HUES6 (cell line): ENCODE measurements around the gene GATD1.

Experiments
- H3K27ac ChIP-seq: 2 replicates; pipeline ENCODE4 v1.7.0; 2013; ENCODE audit warnings: low read depth, mild to moderate bottlenecking, low read length, inconsistent platforms
- H3K27me3 ChIP-seq: 2 replicates; pipeline ENCODE4 v1.6.1; 2013; ENCODE audit warnings: low read length; ENCODE audit not compliant: control insufficient read depth, insufficient read depth
- H3K36me3 ChIP-seq: 2 replicates; pipeline ENCODE4 v1.6.1; 2013; ENCODE audit warnings: low read length; ENCODE audit not compliant: control insufficient read depth, insufficient read depth
- H3K4me1 ChIP-seq: 2 replicates; pipeline ENCODE4 v1.6.1; 2013; ENCODE audit warnings: low read length; ENCODE audit not compliant: control insufficient read depth, insufficient read depth
- H3K4me3 ChIP-seq: 2 replicates; pipeline ENCODE4 v1.5.1; 2013; ENCODE audit warnings: low read depth, low read length
- H3K9ac ChIP-seq: one replicate; pipeline ENCODE4 v1.6.1; 2013; ENCODE audit warnings: mild to moderate bottlenecking, low read length
- H3K9me3 ChIP-seq: 2 replicates; pipeline ENCODE4 v1.6.1; 2013; ENCODE audit warnings: low read depth, low read length; ENCODE audit not compliant: control insufficient read depth, insufficient read depth

The GATD1 gene

GRCh38 chr11:794013-794765 lies 16.9 kb upstream of the GATD1 start:
- Histone ChIP-seq H3K27ac (no peak overlapping the region), H3K9ac (no peak overlapping the region), H3K9me3 (no peaks in the 10 kb centered on the region), H3K4me3 (no peak overlapping the region), H3K27me3 (peaks cover 4% of the 10 kb centered on the region; the same call in 1 of the 2 replicates), H3K36me3 (peaks cover 17% of the 10 kb centered on the region), H3K4me1 (peaks cover 28% of the 10 kb centered on the region)

GRCh38 chr11:793556-793955 lies 16.3 kb upstream of the GATD1 start:
- H3K4me3 ChIP-seq: no peak overlapping the region
- no peaks in the 10 kb centered on the region for H3K9me3 ChIP-seq
- peaks cover 4% of the 10 kb centered on the region; the same call in 1 of the 2 replicates for H3K27me3 ChIP-seq
- no peak overlapping the region for H3K9ac ChIP-seq
- peaks cover 12% of the 10 kb centered on the region; the same call in 1 of the 2 replicates for H3K36me3 ChIP-seq
- peaks cover 28% of the 10 kb centered on the region for H3K4me1 ChIP-seq
- H3K27ac ChIP-seq: no peak overlapping the region

GRCh38 chr11:792873-793272 lies 15.6 kb upstream of the GATD1 start:
- H3K36me3 ChIP-seq: peaks cover 12% of the 10 kb centered on the region; the same call in 1 of the 2 replicates
- H3K4me1 ChIP-seq: peaks cover 28% of the 10 kb centered on the region
- H3K9ac ChIP-seq: no peak overlapping the region
- peaks cover 4% of the 10 kb centered on the region; the same call in 1 of the 2 replicates for H3K27me3 ChIP-seq
- no peak overlapping the region for H3K4me3 ChIP-seq
- H3K27ac ChIP-seq: no peak overlapping the region
- no peaks in the 10 kb centered on the region for H3K9me3 ChIP-seq

GRCh38 chr11:792535-792821 lies 15.2 kb upstream of the GATD1 start:
- no peak overlapping the region for H3K9ac ChIP-seq
- no peaks in the 10 kb centered on the region for H3K9me3 ChIP-seq
- H3K27me3 ChIP-seq: peaks cover 4% of the 10 kb centered on the region; the same call in 1 of the 2 replicates
- H3K4me3 ChIP-seq: no peak overlapping the region
- peaks cover 28% of the 10 kb centered on the region for H3K4me1 ChIP-seq
- H3K27ac ChIP-seq: no peak overlapping the region
- H3K36me3 ChIP-seq: peaks cover 12% of the 10 kb centered on the region; the same call in 1 of the 2 replicates

GRCh38 chr11:791658-792534 lies 14.6 kb upstream of the GATD1 start:
- Histone ChIP-seq H3K27ac (no peak overlapping the region), H3K36me3 (peaks cover 12% of the 10 kb centered on the region; the same call in 1 of the 2 replicates), H3K27me3 (peaks cover 4% of the 10 kb centered on the region; the same call in 1 of the 2 replicates), H3K4me3 (no peak overlapping the region), H3K9ac (no peak overlapping the region), H3K4me1 (peaks cover 26% of the 10 kb centered on the region), H3K9me3 (no peaks in the 10 kb centered on the region)

- Histone ChIP-seq H3K4me1 (peaks cover 18% of the 10 kb centered on the region), H3K4me3 (peak overlapping the region; percentile 27; the same call in 1 of the 2 replicates), H3K9me3 (no peaks in the 10 kb centered on the region), H3K27me3 (peaks cover 4% of the 10 kb centered on the region; the same call in 1 of the 2 replicates), H3K9ac (no peak overlapping the region), H3K27ac (no peak overlapping the region), H3K36me3 (peaks cover 12% of the 10 kb centered on the region; the same call in 1 of the 2 replicates)
These were observed 13.7 kb upstream of the GATD1 start for GRCh38 chr11:790721-791564.

- H3K4me1 ChIP-seq: peaks cover 9% of the 10 kb centered on the region
- H3K4me3 ChIP-seq: peak within 1 kb of the TSS; percentile 27; the same call in 1 of the 2 replicates
- no peak within 1 kb of the TSS for H3K9ac ChIP-seq
- peaks cover 12% of the 10 kb centered on the region; the same call in 1 of the 2 replicates for H3K36me3 ChIP-seq
- no peaks in the 10 kb centered on the region for H3K9me3 ChIP-seq
- H3K27ac ChIP-seq: no peak within 1 kb of the TSS
- H3K27me3 ChIP-seq: peaks cover 4% of the 10 kb centered on the region; the same call in 1 of the 2 replicates
These were observed 12.7 kb upstream of the GATD1 start, which contains the start of gene CEND1 for GRCh38 chr11:789943-790342. TSS of gene CEND1 (minus strand) at chr11:790090. CDS start at chr11:788576, 1,514 bp downstream.

GRCh38 chr11:788953-789940 lies 12.0 kb upstream of the GATD1 start:
- H3K4me1 ChIP-seq: peaks cover 9% of the 10 kb centered on the region
- H3K9ac ChIP-seq: no peak overlapping the region
- no peak overlapping the region for H3K4me3 ChIP-seq
- H3K27me3 ChIP-seq: peaks cover 4% of the 10 kb centered on the region; the same call in 1 of the 2 replicates
- peaks cover 7% of the 10 kb centered on the region; the same call in 1 of the 2 replicates for H3K36me3 ChIP-seq
- no peak overlapping the region for H3K27ac ChIP-seq
- no peaks in the 10 kb centered on the region for H3K9me3 ChIP-seq

- H3K4me1 ChIP-seq: peaks cover 15% of the 10 kb centered on the region
- H3K27me3 ChIP-seq: peaks cover 4% of the 10 kb centered on the region; the same call in 1 of the 2 replicates
- H3K9ac ChIP-seq: no peak overlapping the region
- no peak overlapping the region for H3K4me3 ChIP-seq
- H3K27ac ChIP-seq: no peak overlapping the region
- no peaks in the 10 kb centered on the region for H3K9me3 ChIP-seq
- H3K36me3 ChIP-seq: no peaks in the 10 kb centered on the region
These were observed 10.8 kb upstream of the GATD1 start for GRCh38 chr11:788009-788640.
